GM10266 (cell line): ENCODE measurements around the gene LGALS14.

Source experiments
- DNase-seq: peaks from one replicate; pipeline ENCODE4 v3.0.0; 2012; ENCODE audit errors: extremely low spot score
- CTCF ChIP-seq: IDR thresholded peaks from 2 replicates; pipeline ENCODE4 v1.5.1; 2012; ENCODE audit warnings: mild to moderate bottlenecking, low read depth; ENCODE audit not compliant: control insufficient read depth, insufficient read depth; ENCODE audit errors: missing control alignments

Gene LGALS14

GRCh38 chr19:39733841-39734240, 29.6 kb downstream of the LGALS14 start:
- no peak for DNase-seq
- no peak for TF ChIP-seq CTCF

DNA sequence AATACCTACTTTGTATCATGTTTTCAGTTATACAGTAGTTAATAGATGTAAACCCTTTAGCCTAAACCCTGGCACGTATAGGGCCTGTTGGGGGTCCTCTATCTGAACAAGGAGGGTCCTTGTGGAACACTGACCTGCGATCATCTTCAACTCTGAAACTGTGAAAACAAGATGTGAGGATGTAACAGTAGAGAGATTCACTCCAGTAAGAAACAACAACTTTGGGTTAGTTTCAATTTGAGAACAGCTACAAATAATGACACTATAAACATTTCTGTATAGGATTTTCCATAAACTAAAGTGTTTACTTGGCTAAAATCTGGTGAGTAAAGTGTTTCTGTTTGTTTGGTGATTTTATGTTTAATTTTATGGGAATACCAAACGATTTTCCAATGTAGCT, 31.4 kb downstream of the LGALS14 start:
- DNase-seq: no peak
- no peak for TF ChIP-seq CTCF

DNA sequence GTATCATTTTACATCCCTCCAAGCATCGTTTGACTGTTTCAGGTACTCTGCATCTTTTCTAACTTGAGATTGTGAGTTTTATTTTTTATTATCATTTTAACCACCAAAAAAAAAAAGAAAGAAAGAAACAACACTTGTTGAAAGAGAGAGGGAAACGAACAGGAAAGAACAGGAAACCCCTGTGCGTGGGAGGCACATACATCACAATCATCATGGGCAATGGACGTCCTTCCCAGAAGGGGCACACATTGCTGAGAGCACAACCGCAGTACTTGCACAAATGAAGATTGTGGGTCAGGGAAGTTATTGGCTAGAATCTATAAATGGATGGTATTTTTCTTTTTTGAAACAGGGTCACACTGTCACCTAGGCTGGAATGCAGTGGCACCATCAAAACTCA, 31.8 kb downstream of the LGALS14 start:
- no peak for TF ChIP-seq CTCF
- DNase-seq: no peak

DNA sequence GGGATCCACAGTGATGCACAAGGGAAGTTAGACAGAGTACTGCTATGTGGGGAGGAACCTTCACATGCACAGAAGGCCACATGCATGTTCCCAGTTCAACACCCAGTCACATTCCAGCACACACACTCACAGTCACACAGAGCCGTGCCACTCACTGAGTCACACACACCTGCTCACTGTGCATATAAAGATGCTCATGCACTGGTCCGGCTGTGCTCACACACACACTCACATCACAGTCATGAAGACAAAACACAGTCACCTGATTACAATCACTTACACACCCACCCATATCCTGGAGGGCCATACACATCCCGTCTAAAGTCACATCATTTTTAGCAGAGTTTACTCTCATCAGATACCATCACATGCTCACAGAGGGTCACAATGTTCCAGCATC, 33.1 kb downstream of the LGALS14 start:
- DNase-seq: no peak
- no peak for TF ChIP-seq CTCF

DNA sequence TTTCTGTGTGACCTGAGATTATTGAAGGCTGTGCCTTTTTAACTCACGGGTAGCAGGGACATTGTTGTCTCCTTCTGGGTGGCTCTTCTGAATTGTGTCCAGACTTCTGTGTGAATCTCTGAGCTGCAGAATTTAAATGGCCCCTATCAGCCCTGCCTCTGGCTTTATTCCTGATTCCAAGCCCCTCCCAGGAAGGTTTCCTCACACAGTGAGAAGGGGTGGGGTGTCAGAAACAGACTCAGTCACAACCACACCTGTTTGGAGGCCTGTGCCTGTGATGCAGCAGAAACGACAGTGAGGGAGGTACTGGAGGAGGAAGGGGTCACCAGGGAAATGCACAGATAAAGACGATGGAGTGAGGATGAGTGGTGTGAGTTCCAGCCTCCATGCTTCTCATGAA, 33.6 kb downstream of the LGALS14 start, which contains the start of gene CLC:
TSS of gene CLC (minus strand) at position 139 of the 400 bp plus-strand sequence. CDS start at position 62, 77 bp downstream.
- no peak for DNase-seq

GRCh38 chr19:39738814-39739213, 34.5 kb downstream of the LGALS14 start:
- TF ChIP-seq CTCF: no peak
- DNase-seq: no peak

More for the DNA sequence above, 33.6 kb downstream of the LGALS14 start, which contains the start of gene CLC:
- no peak for TF ChIP-seq CTCF

- no peak for TF ChIP-seq CTCF
- no peak for DNase-seq
Observed at GRCh38 chr19:39740395-39740794, 36.1 kb downstream of the LGALS14 start.

DNA sequence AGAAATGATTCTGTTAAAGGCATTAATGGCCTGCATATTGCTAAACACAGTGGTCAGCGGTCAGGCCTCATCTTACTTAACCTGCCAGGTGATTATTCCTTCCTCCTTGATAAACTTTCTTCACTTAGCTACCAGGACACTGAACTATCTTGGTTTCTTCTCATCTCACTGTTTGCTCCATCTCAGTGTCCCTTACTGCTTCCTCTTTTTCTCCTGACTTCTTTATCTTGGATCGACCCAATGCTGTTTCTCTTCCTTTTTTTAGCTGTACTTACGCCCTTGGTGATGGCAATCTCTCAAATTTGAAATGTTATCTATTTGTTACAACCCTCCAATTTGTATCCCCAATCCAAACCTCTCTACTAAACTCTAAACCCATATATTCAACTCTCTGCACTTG, 41.4 kb downstream of the LGALS14 start:
- DNase-seq: no peak
- TF ChIP-seq CTCF: no peak
